ENCODE measurements around the gene MMP14.

The MMP14 gene

DNA sequence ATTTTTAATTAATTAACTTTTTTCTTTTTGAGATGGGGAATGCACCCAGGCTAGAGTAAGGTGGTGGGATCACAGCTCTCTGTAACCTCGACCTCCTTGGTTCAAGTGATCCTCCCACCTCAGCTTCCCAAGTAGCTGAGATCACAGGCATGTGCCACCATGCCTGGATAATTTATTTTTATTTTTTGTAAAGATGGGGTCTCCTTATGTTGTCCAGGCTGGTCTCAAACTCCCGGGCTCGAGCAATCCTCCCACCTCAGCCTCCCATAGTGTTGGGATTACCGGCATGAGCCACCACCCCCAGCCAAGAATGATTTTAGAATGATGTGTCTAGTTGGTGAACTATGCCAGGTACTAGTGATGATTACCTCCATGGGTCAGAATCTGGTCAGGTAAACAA lies 28.6 kb downstream of the MMP14 start:
- DNase-seq = no peak

DNA sequence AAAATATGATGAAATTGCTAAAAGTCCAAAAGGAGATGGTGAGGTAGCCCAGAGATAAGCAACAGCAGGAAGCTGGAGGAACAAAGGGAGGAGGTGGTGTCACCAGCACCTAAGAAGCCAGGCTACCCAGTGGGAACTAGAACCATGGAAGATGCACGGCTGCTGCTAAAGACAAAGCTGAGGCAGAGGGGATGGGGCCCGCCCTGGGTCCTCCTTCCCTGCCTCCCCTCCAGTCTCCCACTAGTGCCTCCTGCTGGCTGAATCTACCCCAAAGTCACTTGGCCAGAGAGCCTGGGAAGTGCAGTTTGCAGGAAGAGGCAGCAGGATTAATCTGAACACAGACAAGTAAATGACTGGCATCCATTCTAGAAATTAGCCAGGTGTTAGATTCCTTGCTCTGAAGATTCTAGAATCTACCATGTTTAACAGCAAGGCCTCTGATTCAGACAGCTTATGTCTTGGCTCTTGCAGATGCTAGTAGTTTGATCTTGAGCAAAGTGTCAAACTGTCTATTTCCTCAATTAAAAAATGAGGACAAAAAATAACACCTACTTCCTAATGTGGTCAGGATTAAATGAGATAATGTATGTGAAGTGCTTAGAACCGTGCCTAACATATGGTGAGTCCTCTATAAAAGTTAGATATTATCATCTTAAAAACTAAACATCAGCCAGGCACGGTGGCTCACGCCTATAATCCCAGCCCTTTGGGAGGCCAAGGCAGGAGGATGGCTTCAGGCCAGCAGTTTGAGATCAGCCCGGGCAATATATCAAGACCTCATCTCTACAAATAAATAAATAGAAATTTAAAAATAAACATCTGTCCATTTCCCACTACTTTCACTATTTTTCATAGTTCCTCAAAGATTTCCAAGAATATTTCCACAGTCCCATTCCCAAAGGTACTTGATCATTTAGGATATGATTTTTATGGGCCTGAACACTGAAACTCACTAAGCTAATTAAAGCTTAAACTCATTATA lies 29.3 kb downstream of the MMP14 start:
- no peak for DNase-seq

DNA sequence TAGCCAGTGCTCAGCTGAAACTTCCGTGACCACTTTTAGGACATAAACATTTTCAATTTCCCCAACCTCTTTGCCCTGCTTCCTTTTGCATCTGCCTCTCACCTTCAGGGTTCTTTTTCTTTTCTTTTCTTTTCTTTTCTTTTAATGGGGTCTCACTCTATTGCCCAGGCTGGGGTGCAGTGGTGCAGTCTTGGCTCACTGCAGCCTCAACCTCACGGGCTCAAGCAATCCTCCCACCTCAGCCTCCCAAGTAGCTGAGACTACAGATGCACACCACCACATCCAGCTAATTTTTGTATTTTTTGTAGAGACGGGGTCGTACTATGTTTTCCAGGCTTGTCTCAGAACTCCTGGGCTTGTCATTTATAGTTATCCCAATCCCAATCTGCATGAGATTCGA lies 30.5 kb downstream of the MMP14 start:
- no peak for DNase-seq

DNA sequence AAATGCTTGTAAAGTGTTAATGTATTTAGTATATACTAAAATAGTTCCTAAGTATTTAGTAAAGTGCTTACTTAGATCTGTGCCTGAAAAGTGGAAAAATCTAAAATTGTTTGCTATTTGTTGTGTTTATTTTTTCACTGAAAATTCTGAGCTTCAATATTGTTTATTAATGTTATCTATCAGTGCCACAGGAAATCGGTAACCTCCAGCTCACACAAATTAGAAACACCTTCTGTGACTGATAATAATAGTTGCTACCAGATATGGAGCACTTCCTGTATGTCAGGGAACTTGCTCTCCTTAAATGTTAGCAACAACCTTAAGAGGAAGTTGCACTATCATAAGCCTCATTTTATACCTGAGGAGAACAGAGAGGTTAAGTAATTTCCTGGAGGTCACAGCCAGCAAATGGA lies 34.4 kb downstream of the MMP14 start:
- no peak for DNase-seq

DNA sequence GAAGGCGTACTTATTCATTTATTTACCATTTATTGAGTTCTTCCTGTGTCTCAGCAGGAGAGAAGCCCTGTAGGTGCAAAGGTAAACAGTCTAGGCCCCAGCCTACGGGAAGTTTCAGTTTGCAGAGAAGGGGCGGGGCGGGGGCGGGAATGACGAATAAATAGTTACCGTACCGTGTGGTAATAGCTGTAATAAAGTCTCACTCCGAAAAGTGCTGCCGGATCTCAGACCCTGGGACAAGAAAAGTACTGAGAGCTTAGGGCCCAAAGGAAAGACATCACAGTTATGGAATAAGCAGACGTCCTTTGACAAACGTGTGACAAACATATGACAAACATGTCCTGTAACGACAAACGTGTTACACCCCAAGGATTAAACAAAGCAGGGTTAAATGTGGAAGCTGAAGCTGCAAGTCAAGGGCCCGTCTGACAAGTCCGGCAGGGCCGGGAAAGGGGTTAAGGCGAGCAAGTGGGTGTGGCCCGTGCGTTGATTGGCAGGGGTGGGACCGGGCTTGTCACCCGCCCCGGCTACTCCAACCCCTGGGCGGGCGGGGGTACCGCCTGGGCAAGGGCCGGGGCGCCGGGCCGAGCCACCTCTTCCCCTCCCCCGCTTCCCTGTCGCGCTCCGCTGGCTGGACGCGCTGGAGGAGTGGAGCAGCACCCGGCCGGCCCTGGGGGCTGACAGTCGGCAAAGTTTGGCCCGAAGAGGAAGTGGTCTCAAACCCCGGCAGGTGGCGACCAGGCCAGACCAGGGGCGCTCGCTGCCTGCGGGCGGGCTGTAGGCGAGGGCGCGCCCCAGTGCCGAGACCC lies 35.0 kb downstream of the MMP14 start, which contains the start of gene LRP10:
TSS of gene LRP10 (plus strand) at position 517 of the 809 bp plus-strand sequence. CDS start 564 bp downstream, outside the sequence.
- peak; percentile 37 for DNase-seq

DNA sequence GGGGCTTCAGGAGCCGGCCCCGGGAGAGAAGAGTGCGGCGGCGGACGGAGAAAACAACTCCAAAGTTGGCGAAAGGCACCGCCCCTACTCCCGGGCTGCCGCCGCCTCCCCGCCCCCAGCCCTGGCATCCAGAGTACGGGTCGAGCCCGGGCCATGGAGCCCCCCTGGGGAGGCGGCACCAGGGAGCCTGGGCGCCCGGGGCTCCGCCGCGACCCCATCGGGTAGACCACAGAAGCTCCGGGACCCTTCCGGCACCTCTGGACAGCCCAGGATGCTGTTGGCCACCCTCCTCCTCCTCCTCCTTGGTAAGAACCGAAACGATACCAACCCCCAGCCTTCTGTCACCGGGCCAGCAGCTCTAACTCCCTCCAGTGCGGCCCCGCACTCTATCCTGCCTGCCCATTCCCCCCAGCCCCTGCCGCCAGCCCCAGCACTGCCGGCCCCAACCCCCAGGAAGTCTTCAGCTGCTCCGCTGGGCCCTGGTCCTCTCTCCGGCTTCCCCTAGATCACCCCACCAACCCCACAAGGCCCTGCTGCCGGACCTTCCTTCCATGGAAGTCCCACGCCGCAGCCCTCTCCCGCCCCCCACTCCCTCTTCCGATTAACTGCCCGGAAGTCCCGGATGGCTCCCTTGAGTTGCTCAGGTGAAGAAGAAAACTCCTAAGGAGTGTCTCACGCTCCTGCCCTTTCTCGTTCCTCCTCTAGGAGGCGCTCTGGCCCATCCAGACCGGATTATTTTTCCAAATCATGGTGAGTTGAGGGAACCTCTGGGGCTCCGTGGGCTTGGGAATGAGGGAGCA lies 35.8 kb downstream of the MMP14 start:
- DNase-seq = peak; percentile 61

DNA sequence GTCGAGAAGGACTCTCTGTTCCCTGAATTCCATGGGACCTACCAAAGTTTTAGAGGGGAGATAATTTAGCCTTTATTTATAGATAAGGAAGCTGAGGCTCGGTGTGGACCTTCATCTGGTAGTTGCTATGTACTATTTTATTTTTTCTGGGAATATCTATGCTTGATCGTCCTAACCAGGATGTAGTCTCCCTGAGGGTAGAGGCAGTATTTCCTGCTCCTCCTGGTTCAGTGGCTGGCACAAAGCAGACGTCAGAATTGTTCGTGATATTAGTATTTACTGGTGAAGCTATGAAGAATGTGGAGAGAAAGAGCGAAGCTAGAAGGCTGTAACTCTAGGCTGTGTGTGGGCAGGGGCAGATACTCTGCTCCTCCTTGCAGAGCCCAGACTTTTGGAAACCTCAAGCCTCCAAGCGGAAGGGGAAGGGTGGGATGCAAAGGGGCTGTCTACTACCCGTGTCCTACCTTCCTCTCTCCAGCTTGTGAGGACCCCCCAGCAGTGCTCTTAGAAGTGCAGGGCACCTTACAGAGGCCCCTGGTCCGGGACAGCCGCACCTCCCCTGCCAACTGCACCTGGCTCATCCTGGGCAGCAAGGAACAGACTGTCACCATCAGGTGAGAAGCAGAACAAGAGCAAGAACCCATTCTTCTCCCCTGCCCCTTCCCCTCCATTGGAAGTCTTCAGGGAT lies 36.6 kb downstream of the MMP14 start:
- no peak for DNase-seq

DNA sequence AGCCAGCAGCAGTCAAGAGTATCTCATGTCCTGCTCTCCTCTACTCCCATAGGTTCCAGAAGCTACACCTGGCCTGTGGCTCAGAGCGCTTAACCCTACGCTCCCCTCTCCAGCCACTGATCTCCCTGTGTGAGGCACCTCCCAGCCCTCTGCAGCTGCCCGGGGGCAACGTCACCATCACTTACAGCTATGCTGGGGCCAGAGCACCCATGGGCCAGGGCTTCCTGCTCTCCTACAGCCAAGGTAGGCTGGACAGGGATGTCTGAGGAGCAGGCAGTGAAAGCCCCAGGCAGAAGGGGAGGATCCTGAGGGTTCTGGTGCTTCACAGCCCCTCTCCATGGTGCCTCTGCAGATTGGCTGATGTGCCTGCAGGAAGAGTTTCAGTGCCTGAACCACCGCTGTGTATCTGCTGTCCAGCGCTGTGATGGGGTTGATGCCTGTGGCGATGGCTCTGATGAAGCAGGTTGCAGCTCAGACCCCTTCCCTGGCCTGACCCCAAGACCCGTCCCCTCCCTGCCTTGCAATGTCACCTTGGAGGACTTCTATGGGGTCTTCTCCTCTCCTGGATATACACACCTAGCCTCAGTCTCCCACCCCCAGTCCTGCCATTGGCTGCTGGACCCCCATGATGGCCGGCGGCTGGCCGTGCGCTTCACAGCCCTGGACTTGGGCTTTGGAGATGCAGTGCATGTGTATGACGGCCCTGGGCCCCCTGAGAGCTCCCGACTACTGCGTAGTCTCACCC lies 38.8 kb downstream of the MMP14 start:
- no peak for DNase-seq

DNA sequence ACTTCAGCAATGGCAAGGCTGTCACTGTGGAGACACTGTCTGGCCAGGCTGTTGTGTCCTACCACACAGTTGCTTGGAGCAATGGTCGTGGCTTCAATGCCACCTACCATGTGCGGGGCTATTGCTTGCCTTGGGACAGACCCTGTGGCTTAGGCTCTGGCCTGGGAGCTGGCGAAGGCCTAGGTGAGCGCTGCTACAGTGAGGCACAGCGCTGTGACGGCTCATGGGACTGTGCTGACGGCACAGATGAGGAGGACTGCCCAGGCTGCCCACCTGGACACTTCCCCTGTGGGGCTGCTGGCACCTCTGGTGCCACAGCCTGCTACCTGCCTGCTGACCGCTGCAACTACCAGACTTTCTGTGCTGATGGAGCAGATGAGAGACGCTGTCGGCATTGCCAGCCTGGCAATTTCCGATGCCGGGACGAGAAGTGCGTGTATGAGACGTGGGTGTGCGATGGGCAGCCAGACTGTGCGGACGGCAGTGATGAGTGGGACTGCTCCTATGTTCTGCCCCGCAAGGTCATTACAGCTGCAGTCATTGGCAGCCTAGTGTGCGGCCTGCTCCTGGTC lies 39.4 kb downstream of the MMP14 start:
- DNase-seq = no peak

DNA sequence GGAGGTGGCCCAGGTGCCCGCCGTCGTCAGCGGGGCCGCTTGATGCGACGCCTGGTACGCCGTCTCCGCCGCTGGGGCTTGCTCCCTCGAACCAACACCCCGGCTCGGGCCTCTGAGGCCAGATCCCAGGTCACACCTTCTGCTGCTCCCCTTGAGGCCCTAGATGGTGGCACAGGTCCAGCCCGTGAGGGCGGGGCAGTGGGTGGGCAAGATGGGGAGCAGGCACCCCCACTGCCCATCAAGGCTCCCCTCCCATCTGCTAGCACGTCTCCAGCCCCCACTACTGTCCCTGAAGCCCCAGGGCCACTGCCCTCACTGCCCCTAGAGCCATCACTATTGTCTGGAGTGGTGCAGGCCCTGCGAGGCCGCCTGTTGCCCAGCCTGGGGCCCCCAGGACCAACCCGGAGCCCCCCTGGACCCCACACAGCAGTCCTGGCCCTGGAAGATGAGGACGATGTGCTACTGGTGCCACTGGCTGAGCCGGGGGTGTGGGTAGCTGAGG lies 40.7 kb downstream of the MMP14 start:
- DNase-seq = no peak

DNA sequence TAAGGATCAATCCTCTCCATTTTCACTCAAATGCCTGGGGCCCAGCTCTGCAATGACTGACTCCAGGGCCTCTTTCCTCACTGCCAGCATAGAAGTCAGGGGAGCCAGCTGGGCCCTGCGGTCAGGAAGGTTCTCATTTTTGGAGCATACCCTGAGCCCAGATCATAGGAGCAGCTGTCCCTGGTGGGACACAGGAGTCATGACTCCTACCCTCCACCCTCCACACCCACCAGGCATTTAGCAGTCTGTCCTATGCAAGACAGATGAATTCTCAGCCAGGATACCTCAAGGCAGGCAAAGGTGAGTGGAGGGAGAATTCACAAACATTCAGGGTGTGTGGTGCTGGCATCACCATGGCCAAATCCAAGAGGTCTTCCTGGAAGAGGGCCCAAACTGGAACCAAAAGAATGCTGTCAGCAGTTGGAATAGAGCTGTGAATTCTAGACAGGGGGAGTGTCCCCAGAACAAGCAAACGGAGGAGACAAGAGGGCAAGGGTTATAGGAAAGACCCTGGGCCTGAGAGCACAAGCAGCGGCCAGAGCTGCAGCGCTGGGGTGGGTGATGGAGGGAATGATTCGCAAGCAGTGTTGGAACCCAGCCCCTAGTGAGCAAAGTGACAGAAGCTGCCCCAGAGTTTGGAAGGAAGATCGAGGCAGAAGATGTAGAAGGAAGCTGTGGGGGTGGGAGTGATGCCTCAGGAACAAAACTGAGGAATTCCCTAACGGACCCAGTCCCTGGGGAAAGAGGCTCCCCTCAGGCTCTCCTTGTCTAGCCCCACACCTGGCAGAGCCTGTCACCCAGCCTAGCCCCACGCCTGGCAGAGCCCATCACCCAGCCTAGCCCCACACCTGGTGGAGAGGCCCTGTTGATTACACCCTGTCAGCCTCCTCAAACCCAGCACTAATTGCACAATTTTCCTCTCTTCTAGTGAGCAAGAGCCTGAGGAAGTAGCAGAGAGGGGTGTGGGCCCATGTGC lies 42.2 kb downstream of the MMP14 start:
- no peak for DNase-seq

DNA sequence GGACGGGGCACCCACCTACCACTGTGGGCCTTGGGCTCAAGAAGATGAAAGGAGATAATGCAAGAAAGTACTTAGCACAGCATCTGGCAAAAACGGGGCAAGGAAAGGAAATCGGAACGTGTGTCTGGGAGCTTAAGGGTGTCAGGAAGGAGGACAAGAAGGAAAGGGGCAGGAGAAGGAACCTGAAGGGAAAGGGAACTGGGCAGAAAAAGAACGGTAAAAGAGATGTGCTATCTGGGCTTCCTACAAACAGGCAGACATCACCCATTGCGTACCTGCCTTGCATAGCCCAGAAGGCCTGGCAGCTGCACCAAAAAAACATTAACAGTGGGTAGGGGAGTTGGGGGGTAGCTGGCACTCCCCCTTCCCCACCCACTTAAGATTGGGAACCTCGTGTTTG lies 45.7 kb downstream of the MMP14 start:
- DNase-seq = no peak

DNA sequence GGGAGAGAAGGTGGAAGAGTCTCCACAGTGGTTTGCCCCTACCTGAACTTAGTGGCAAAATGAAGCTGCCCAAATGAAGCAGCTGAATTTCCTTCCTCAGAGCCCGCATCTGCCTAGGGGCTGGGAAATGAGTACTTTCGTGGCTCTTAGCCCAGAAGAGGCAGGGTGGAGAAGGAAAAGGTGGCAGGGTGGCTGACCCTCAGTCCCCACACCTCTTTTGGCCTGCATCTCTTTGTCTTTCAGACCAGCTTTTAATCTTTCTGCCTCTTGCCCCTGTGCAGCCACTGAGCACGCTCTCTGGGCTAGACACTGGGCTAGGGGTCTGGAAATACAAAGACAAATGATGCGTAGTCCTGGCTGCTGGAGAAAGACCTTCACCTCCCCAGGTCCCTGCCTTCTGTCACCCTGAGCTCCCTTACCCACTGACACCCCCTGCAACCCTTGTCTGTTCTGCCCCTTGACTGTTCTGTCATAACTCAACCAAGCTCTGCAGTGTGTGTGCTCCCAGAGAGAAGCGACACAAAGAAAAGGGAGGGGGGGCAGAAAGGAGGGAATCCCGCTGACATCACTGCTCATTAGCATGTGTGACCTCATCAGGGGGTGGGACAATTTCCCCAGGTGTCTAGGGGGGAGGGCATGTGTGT lies 46.3 kb downstream of the MMP14 start:
- DNase-seq = peak; percentile 52

DNA sequence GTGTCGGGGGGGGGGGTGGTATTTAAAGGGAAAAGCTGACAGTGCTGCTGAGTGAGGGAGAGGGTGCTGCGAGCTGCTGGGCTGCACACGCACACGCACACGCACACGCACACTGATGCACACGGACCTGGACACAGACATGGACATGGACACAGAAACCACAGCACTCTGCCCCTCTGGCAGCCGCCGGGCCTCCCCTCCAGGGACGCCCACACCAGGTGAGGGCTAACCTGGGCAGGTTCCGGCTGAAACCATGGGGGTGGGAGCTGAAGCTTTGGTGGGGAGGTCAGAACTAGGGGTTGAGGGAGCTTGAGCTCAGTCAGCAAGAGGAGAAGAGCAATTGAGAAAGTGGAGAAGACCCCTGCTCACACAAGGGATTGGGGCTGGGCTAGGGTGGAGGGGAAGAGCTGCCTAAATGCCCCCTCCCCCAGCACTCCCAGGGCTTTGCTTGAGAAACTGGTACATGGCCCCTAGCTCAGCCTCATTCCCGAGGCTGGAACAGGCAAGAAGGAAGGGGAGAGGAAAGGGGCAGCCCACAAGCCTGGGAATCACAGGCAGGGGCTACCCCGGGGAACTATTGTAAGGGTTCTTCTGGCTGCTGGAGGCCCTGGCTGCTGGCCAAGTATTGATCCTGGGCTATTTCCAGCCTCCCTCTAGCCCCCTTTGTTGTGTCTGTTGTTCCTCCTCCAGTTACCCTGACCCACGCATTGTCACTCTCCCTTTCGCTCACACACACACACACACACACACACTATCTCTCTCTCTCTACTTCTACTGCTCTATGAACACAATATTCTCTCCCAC lies 47.0 kb downstream of the MMP14 start, which contains the start of gene REM2:
TSS of gene REM2 (plus strand) at position 50 of the 804 bp plus-strand sequence. CDS start at position 116, 66 bp downstream.
- peak; percentile 85 for DNase-seq

DNA sequence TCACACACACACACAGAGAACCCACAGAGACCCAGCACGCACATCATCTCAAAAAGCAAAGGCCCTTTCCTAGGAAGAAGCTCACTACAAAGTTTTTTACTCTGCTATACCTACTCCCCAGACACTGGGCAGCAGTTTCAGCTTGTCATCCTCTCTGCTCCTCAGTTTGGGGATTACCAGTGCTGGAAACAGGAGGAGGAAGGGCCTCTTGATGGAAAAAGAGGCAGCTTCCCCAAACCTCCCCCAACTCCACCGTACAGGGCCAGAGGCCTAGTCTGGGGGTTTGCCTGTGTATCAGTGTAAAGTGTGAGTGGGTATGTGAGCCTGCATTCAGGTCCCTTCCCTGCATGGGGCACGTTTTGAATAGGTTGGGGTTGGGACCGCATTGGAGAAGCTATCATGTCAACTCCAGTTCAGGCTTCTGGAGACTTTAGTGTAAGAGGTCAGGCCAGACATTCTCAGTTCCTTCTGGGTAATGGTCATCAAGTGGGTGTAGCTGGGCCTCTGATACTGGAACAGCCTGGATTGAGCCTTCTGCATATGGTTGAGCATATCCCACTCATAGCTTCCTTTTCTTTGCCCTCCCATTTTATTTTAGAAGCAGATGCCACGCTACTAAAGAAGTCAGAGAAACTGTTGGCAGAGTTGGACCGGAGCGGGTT lies 47.8 kb downstream of the MMP14 start:
- DNase-seq = no peak

DNA sequence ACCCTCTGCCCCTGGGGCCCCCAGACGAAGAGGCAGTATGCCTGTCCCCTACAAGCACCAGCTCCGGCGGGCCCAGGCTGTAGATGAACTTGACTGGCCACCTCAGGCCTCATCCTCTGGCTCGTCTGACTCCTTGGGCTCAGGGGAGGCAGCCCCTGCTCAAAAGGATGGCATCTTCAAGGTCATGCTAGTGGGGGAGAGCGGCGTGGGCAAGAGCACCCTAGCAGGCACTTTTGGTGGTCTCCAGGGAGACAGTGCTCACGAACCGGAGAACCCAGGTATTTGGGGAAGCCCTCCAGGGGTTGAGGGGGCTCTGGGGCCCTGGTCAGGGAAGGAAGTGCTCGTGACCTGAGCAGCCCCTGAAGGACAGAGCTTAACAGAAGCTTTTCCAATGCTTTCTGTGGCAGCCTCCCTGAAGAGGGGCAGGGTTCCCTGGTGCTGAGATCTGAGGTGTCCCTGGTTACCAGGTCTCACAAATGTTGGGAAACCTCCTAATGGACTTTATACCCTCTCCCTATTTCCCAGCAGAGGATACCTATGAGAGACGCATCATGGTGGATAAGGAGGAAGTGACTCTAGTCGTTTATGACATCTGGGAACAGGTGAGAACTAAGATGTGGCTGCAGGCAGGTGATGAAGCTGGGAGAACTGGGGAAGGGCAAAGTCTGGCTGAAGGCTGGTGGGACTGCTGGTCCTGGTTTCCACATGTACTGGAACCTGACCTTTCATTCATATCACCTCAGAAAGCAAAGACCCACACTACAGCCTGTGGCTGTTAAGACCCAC lies 48.5 kb downstream of the MMP14 start:
- no peak for DNase-seq

DNA sequence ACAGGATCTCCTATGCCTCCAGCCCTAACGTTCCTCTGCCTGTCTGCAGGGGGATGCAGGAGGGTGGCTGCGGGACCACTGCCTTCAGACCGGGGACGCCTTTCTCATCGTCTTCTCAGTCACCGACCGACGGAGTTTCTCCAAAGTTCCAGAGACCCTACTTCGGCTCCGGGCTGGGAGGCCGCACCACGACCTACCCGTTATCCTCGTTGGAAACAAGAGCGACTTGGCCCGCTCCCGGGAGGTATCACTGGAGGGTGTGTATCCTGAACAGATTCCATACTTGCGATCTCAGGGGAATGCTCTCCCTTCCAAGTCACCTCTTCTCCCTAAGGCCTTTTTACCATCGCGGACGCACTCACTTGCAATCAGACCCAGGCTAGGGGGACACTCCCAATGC lies 49.6 kb downstream of the MMP14 start:
- no peak for DNase-seq
